Measurements from ENCODE around the gene VASP. TPM values are rescaled to one million over a fixed set of nuclear protein-coding genes. Genes with fewer than 3 reads are reported as not detected.

Gene VASP
- total and polyA plus RNA-seq, 9 of the 15 experiments (the other 6 are each of a cell fraction or from before 2014, with no cell fraction given) = 16.7 to 261 (median 112) TPM

DNA sequence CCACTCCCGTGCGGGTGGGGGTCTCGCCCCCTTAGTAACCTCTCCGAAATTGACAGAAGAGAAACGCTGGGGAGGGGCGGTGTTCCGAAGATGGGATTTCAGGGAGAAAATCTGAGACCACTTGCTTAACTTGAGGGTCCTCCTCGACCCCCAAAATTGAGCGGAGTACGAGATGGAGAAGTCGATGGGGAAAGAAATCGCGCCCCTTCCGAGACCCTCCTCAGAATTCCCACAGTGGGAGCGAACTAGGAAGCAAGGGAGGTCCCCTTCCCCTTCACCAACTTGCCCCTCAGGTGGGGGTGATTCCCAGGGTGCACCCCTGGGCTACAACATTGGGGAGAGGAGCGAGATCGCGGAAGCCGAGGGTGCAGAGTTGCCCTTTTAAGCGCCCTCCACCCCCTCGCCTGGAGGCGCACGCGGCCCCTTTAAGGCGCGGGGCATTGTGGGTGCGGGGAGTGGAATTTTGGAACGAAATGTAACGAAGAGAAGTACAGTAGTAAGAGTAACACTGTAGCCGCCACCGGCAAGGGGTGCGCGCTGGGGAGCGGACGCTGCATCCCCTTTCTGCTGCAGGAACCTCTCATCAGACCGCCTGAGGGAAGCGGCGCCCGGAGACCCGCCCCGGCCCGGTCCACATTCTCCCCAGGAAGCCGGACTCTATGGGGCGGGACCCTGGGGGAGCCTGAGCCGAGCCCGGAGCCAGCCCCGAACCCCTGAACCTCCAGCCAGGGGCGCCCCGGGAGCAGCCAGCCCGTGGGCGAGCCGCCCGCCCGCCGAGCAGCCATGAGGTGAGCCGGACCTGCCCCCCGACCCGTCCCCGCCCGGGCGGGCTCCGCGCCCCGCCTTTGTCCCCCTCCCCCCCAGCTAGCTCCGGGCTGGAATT lies at the start of gene VASP (continued):
- TF ChIP-seq, protein P1, sequence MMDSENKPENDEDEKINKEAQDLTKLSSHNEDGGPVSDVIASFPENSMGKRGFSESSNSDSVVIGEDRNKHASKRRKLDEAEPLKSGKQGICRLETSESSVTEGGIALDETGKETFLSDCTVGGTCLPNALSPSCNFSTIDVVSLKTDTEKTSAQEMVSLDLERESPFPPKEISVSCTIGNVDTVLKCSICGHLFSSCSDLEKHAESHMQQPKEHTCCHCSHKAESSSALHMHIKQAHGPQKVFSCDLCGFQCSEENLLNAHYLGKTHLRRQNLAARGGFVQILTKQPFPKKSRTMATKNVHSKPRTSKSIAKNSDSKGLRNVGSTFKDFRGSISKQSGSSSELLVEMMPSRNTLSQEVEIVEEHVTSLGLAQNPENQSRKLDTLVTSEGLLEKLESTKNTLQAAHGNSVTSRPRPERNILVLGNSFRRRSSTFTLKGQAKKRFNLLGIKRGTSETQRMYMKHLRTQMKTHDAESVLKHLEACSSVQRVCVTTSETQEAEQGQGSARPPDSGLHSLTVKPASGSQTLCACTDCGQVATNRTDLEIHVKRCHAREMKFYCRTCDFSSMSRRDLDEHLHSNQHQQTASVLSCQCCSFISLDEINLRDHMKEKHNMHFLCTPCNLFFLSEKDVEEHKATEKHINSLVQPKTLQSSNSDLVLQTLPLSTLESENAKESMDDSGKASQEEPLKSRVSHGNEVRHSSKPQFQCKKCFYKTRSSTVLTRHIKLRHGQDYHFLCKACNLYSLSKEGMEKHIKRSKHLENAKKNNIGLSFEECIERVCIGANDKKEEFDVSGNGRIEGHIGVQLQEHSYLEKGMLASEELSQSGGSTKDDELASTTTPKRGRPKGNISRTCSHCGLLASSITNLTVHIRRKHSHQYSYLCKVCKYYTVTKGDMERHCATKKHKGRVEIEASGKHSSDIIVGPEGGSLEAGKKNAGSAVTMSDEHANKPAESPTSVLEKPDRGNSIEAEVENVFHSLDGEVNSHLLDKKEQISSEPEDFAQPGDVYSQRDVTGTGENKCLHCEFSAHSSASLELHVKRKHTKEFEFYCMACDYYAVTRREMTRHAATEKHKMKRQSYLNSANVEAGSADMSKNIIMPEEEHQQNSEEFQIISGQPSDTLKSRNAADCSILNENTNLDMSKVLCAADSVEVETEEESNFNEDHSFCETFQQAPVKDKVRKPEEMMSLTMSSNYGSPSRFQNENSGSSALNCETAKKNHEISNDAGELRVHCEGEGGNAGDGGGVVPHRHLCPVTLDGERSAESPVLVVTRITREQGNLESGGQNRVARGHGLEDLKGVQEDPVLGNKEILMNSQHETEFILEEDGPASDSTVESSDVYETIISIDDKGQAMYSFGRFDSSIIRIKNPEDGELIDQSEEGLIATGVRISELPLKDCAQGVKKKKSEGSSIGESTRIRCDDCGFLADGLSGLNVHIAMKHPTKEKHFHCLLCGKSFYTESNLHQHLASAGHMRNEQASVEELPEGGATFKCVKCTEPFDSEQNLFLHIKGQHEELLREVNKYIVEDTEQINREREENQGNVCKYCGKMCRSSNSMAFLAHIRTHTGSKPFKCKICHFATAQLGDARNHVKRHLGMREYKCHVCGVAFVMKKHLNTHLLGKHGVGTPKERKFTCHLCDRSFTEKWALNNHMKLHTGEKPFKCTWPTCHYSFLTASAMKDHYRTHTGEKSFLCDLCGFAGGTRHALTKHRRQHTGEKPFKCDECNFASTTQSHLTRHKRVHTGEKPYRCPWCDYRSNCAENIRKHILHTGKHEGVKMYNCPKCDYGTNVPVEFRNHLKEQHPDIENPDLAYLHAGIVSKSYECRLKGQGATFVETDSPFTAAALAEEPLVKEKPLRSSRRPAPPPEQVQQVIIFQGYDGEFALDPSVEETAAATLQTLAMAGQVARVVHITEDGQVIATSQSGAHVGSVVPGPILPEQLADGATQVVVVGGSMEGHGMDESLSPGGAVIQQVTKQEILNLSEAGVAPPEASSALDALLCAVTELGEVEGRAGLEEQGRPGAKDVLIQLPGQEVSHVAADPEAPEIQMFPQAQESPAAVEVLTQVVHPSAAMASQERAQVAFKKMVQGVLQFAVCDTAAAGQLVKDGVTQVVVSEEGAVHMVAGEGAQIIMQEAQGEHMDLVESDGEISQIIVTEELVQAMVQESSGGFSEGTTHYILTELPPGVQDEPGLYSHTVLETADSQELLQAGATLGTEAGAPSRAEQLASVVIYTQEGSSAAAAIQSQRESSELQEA (IDR thresholded peaks at IDR 0.05; ENCODE audit: low read depth) = no peak
- TF ChIP-seq, protein P2, sequence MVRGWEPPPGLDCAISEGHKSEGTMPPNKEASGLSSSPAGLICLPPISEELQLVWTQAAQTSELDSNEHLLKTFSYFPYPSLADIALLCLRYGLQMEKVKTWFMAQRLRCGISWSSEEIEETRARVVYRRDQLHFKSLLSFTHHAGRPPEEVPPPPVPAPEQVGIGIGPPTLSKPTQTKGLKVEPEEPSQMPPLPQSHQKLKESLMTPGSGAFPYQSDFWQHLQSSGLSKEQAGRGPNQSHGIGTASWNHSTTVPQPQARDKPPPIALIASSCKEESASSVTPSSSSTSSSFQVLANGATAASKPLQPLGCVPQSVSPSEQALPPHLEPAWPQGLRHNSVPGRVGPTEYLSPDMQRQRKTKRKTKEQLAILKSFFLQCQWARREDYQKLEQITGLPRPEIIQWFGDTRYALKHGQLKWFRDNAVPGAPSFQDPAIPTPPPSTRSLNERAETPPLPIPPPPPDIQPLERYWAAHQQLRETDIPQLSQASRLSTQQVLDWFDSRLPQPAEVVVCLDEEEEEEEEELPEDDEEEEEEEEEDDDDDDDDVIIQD (CRISPR knock-in tag; IDR thresholded peaks at IDR 0.05) = no peak
- peak; percentile 40; the same call in 1 of the 2 replicates for TF ChIP-seq ELF2 (CRISPR knock-in tag; IDR thresholded peaks at IDR 0.05)
- TF ChIP-seq ARID1B (IDR thresholded peaks at IDR 0.05) = no peak
- no peak for TF ChIP-seq KDM1A (IDR thresholded peaks at IDR 0.05)
- TF ChIP-seq, protein P3, sequence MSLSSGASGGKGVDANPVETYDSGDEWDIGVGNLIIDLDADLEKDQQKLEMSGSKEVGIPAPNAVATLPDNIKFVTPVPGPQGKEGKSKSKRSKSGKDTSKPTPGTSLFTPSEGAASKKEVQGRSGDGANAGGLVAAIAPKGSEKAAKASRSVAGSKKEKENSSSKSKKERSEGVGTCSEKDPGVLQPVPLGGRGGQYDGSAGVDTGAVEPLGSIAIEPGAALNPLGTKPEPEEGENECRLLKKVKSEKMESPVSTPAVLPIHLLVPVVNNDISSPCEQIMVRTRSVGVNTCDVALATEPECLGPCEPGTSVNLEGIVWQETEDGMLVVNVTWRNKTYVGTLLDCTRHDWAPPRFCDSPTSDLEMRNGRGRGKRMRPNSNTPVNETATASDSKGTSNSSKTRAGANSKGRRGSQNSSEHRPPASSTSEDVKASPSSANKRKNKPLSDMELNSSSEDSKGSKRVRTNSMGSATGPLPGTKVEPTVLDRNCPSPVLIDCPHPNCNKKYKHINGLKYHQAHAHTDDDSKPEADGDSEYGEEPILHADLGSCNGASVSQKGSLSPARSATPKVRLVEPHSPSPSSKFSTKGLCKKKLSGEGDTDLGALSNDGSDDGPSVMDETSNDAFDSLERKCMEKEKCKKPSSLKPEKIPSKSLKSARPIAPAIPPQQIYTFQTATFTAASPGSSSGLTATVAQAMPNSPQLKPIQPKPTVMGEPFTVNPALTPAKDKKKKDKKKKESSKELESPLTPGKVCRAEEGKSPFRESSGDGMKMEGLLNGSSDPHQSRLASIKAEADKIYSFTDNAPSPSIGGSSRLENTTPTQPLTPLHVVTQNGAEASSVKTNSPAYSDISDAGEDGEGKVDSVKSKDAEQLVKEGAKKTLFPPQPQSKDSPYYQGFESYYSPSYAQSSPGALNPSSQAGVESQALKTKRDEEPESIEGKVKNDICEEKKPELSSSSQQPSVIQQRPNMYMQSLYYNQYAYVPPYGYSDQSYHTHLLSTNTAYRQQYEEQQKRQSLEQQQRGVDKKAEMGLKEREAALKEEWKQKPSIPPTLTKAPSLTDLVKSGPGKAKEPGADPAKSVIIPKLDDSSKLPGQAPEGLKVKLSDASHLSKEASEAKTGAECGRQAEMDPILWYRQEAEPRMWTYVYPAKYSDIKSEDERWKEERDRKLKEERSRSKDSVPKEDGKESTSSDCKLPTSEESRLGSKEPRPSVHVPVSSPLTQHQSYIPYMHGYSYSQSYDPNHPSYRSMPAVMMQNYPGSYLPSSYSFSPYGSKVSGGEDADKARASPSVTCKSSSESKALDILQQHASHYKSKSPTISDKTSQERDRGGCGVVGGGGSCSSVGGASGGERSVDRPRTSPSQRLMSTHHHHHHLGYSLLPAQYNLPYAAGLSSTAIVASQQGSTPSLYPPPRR (CRISPR knock-in tag; IDR thresholded peaks at IDR 0.05; ENCODE audit: borderline replicate concordance) = no peak
- TF ChIP-seq POLR2H (tag; IDR thresholded peaks at IDR 0.05; ENCODE audit: low read depth) = peak; percentile 90
- peak; percentile 41 for TF ChIP-seq RB1 (IDR thresholded peaks at IDR 0.05; ENCODE audit: low read depth)
- TF ChIP-seq BRD9 (IDR thresholded peaks at IDR 0.05; ENCODE audit: low read depth, partially characterized antibody) = no peak
- peak; percentile 95 for TF ChIP-seq TAF1 (IDR thresholded peaks at IDR 0.05; ENCODE audit: control insufficient read depth, extremely low read depth, insufficient read depth, low read length, severe bottlenecking)
- no peak for TF ChIP-seq ZNF644 (tag; IDR thresholded peaks at IDR 0.05; ENCODE audit: low read depth)
- no peak for TF ChIP-seq FOS (IDR thresholded peaks at IDR 0.05; ENCODE audit: extremely low read depth, insufficient read length)

Measured in K562 (cell line).